ENCODE results near the gene TMEM63B. TPM values are rescaled to one million over a fixed set of nuclear protein-coding genes. Genes with fewer than 3 reads are reported as not detected.

TMEM63B gene
- total and polyA plus RNA-seq, 2 of the 8 experiments (the other 6 are each of a cell fraction or from before 2014, with no cell fraction given), result 61.1 to 96.8 TPM

DNA sequence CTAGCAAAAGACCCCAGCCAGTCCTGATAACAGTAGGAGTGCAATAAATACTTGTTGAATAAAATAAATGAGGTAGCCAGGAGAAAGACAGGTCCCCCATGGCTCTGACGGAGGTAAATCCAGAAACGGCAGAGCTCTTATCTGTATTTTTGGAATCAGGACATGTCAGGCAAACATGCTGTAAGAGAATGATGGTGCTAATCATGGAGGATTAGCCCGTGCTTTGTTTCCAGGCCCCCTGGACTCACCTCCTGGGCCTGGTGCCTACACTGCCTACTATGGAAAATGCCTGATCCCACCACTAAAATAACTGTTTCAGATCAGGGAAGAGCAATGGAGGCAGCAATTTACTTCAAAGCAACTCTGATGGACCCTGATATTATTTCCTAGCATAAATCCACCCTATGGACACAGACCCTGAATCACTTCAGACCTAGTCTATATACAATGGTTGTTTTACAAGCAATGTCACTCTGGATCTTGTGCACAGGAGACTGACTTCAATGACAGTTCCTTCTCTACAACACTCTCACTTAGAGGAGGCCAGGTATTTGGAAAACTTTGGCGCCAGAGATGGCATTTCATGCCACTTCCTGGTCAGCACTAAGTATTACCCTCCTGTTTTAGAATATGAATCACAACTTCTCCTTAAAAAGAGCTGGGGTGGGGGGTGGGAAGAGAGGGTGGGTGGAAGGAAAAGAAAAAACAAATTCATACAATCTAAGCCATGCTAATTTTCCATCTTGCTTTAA is 6.5 kb upstream of the TMEM63B start (continued):
- TF ChIP-seq CHD1 (IDR thresholded peaks at IDR 0.05; ENCODE audit: low read depth, low read length), result no peak
- no peak for TF ChIP-seq SP4 (IDR thresholded peaks at IDR 0.05; ENCODE audit: low read length)
- TF ChIP-seq GTF2F1 (IDR thresholded peaks at IDR 0.05; ENCODE audit: borderline replicate concordance, low read depth, low read length), result no peak
- TF ChIP-seq CREB1 (IDR thresholded peaks at IDR 0.05), result no peak
- no peak for TF ChIP-seq TCF12 (IDR thresholded peaks at IDR 0.05; ENCODE audit: low read depth, low read length)
- TF ChIP-seq CBX8 (IDR thresholded peaks at IDR 0.05; ENCODE audit: borderline replicate concordance, low read depth, low read length), result no peak
- TF ChIP-seq, protein P1, sequence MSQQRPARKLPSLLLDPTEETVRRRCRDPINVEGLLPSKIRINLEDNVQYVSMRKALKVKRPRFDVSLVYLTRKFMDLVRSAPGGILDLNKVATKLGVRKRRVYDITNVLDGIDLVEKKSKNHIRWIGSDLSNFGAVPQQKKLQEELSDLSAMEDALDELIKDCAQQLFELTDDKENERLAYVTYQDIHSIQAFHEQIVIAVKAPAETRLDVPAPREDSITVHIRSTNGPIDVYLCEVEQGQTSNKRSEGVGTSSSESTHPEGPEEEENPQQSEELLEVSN (IDR thresholded peaks at IDR 0.05), result no peak
- TF ChIP-seq BRCA1 (IDR thresholded peaks at IDR 0.05; ENCODE audit: low read depth, low read length), result no peak

All from H1 (cell line).